Measurements from ENCODE around the gene AGAP9.
"Not testable (repeated sequence)": the region's sequence is repeated elsewhere in the genome, so short reads cannot be mapped to it uniquely, and the experiment has no call there.

AGAP9 gene

GRCh38 chr10:47484786-47485185, 38.7 kb downstream of the AGAP9 start:
- DNase-seq, result not testable (repeated sequence)

- not testable (repeated sequence) for DNase-seq
These were observed 39.5 kb downstream of the AGAP9 start, which contains the start of gene ANXA8 for GRCh38 chr10:47483923-47484322. Gene ANXA8, minus strand, starts transcription at chr10:47484115. Its CDS starts 182 bp downstream, at chr10:47483933.

GRCh38 chr10:47482367-47482766, 41.1 kb downstream of the AGAP9 start:
- DNase-seq, result not testable (repeated sequence)

- not testable (repeated sequence) for DNase-seq
These were observed 41.7 kb downstream of the AGAP9 start for GRCh38 chr10:47481768-47482181.

DNA sequence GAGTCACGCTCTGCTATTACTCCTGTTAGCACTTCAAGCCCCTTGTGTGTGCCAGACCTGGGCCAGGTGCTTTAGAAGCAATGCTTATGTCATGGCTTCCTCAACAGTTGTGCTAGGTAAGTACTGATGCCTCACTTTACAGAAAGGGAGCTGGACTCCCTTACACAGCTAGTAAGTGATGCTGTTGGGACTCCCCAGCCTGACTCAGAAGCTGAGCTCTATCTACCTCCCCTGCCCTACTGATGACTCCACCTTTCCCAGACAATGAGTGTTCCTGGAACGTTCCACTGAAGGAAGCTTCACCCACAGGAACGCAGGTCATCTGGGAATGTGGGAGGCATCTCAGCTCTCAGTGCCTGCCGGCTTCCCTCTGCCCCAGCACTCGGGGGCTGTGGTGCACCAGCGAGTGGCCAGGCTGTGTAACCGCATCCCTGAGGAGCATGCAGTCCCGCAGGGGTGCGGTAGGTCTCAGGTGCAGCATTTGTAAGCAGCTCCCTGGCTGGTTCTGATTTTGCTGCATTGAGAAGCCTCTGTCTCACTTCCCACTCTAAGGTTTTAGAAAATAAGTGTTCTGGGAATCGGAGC, 42.2 kb downstream of the AGAP9 start:
- DNase-seq, result not testable (repeated sequence)

DNA sequence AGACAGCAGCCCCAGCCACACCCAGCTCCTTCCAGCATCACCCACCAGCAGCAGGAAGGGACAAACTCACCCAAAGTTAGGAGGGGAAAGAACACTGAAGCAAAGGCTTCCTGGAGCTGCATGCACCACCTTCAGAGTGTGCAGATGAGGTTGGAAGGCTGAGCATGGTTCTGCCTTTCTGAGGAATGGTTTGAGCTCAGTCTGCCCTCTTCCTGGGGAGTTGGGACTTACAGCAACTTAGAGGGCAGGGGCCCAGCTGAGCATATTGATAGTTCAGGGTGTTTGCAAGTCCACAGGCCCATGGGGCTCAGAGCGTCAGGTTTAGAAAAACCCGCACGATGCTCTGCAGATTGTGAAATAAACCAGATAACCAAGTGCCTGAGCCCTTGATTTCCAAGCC, 43.3 kb downstream of the AGAP9 start:
- DNase-seq, result not testable (repeated sequence)

- DNase-seq, result not testable (repeated sequence)
These were observed 45.3 kb downstream of the AGAP9 start for GRCh38 chr10:47478114-47478513.

DNA sequence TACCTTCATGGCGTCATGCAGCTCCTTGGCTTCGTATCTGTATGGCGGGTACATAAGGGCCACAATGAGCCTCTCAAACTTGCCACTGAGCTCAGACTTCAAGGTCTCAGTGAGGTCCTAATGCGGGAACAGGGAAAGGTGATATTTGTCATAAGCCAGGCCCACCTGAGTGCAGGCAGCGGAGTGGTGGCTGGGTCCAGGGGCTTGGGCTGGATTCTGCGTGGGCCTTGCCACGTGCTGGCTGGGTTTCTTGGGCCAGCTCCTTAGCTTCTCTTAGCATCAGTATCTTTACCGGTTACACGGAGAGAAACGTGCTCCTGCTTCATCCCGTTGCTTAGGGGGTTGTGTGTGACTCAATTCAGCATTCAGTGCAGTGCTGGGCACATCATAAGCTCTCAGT, 46.4 kb downstream of the AGAP9 start:
- not testable (repeated sequence) for DNase-seq

DNA sequence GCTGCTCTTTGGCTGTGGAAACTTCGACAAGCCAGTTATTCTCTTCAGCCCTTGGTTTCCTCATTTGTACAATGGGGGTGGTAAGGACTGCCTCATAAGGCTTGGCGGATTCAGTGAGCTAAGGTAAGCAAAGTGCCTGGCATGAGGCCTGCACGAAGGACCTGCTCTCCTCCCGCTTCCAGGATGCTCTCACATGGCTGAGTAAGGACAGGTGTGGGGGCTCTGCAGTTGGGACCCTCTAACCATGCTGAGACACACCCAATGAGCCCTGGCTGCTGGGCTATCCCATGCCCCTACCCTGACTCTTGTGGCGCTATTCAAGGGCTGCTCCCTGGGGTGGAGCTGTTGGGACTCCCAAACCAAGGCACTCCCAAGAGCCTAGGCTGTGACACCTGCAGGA, 48.3 kb downstream of the AGAP9 start:
- not testable (repeated sequence) for DNase-seq

- DNase-seq, result not testable (repeated sequence)
These were observed 49.9 kb downstream of the AGAP9 start for GRCh38 chr10:47473516-47473915.

GRCh38 chr10:47472647-47473046, 50.8 kb downstream of the AGAP9 start:
- DNase-seq, result not testable (repeated sequence)

DNA sequence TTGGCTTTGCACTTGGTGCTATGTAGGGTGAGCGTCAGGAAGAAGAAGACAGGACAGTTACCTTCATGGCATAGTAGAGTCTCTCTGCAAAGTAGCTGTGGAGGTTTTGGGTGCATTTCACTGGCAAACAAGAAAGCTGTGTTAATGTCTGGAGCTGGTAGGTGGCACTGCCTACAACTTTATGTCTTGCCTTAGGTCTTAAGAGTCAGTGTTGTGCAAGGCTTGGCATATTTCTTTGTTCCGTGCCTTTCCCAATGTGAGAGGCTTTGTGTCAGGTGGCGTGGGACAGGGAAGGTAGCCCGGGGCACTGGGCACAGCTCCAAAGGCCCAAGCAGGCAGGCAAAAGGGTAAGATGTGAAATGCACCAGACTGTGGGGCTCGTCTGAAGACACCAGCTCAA, 51.4 kb downstream of the AGAP9 start:
- DNase-seq, result not testable (repeated sequence)

DNA sequence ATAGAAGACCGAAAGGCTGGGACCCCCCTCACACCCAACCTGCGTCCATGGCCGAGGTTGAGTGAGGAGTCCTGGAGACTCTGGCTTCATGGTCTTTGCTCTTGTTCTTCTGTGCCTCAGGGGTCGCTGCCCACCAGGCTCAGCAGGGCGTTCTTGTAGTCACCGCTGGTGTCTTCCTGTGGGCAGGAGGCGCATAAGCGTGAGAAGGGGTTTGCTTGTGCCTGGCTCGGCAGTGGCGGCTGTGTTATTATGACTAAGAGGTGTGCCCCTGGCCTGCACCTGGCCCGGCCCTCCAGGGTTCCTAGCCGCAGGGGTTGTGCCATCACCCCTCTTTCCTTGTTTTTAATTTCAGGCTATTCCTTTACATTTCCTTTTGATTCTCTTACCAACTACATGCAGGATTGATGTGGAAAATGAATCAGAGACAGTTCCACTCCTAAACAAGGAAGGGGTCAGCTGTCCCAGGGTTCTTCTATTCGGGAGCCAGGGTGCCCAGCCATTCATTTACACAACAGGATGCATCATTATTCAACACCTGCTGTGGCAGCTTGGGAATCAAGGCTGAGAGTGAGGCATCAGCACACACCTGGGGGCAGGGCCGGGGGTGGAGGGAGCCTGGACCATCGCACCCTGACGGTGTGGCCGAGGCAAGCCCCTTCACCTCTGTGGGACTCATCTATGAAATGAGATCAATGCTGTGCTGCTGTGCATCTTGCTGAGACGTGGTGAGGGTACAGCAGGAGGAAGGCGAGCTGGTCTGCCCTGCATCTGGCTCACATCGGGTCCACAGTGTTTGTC, 54.5 kb downstream of the AGAP9 start:
- not testable (repeated sequence) for DNase-seq

GRCh38 chr10:47467957-47468356, 55.5 kb downstream of the AGAP9 start:
- not testable (repeated sequence) for DNase-seq

GRCh38 chr10:47467458-47467857, 56.0 kb downstream of the AGAP9 start:
- DNase-seq, result not testable (repeated sequence)

GRCh38 chr10:47465216-47465917, 58.1 kb downstream of the AGAP9 start:
- not testable (repeated sequence) for DNase-seq

GRCh38 chr10:47462577-47463358, 60.7 kb downstream of the AGAP9 start:
- DNase-seq, result not testable (repeated sequence)

DNA sequence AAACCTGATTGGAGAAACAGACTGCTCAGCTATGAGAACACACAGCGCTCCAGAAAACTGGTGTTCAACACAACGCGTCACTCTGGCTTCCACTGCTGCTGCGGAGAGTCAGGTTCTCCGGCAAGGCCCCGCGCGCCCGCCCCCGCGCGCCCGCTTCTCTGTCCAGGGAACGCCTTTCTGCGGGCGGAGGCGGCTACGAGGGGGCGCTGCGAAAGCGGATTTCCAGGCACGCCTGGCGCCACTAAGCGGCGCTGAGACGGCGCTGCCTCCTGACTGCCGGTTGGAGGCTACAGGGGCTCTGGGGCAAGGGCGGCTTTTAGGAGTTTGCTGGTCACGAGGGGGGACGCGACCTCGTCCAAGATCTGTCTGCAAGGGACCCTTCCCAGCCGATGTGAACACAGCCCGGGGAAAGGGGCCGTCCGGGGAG, 62.2 kb downstream of the AGAP9 start:
- not testable (repeated sequence) for DNase-seq

GRCh38 chr10:47458466-47459154, 64.8 kb downstream of the AGAP9 start:
- no peak for DNase-seq

DNA sequence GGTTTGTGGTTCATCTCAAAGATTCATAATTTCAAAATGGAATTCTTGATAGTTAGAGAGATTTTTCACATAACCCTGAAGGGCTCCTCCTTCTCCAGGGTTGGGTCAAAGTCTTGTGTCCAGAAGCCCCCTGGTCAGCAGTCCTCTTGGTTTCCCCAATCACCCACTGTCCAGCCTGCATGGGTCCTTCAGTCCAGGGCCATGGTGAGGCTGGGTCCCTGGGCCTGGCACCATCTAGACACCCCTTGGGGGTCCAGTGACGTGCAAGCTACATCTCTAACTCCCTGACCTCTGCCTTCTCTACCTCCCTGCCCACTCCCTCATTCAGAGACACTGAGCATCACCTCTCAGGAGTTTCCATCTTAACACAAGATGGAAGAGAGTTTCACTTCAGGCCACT, 65.6 kb downstream of the AGAP9 start:
- DNase-seq, result no peak

- no peak for DNase-seq
These were observed 66.0 kb downstream of the AGAP9 start for GRCh38 chr10:47457528-47457820.
